ENCODE results near the gene FABP3.
A peak's percentile ranks its signal among the peaks of the same experiment; 100 is the strongest.

Gene FABP3

DNA sequence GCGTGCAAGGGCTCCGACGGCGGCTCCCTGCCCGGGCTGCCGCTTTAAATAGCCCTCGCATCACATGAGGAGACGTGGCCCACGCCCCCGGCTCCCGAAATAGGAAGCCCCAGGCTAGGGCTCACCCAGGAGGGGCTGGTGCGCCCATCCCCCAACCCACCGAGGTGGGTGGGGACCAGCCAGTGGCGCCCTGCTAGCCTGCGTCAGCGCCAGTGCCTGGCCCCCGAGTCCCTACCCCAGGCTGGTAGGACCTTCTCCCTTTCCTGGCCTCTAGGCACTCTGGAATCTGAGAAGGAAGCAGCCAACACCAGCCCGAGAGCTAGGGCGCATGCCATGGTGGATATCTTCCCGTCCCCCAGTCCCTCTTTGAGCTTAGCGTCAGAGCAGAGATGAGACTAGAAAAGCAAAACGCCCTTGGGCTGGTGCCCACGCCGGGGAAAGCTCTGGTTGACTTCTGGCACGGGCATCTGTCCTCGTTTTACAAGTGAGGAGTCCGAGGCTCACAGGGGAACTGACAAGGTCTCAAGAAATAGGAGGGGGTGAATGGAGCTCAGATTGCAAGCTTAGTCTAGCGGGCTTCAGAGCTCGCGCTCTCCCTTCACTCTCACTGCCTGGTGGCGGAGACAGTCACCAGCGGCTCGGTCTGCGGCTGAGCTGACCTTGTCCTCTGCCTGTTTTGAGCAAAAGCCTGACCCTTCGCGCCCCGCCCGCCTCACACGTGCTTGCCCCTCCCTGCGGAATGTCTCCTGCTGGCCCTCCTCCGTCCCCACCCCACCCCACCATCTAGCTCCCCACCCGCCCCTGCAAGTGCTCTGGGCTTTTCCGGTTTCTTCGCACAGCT, at the start of gene FABP3:
Gene FABP3, minus strand, starts transcription at position 21 of the 841 bp plus-strand sequence. CDS start 62 bp downstream, outside the sequence.
- DNase-seq = peak; percentile 42
- peak; percentile 55 for ATAC-seq

DNA sequence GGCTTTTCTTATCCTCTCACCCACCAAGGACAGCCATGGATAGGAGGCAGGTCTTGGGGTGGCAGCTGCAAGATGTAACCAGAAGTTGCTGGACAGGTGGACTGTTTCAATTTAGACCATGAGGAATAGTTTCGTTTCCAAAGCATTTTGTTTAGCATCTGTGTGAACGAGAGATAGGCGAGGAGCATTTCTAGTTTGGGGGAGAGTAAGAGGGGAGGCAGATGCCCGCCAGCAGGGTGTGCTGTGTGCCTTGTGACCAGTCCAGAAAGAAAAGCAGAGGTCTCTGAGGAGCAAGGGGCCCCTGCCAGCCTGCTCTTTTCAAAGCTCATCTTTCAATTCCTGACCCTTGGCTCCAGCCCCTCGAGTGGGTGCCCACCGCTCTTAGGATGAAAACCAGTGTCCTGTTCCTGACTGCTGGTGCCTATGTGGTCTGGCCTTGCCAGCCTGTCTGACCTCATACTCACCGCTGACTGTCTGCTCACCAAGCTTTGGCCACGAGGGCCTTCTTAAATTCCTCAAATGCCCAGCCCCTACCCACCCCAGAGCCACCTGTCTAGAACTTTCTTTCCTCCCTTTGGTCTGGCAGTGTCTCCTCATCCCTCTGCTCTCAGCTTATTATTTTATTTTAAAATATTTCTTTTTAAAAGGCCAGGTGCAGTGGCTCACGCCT, 48.6 kb upstream of the FABP3 start:
- ATAC-seq = no peak
- no peak for DNase-seq

GRCh38 chr1:31420716-31421115, 47.8 kb upstream of the FABP3 start:
- DNase-seq (no peak), ATAC-seq (no peak)

GRCh38 chr1:31418626-31419323, 45.9 kb upstream of the FABP3 start:
- DNase-seq = no peak
- ATAC-seq = peak; percentile 51

DNA sequence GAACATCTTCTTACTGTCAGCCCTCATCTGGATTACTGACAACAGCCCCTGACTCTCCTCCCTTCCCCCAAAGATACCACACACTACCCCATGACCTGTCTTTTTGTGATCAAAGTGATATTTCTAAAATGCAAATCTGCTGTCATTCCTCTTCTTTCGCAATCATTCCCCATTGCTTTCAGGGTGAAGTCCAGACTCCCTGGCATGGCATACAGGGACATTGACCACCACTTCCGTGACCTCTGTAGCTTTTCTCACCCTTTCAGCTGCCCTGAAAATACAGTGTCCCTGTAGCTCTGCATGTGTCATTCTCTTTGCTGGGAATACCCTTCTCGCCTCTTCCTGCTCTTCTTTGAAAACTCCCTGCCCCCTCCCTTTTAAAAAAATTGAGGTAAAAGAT, 44.3 kb upstream of the FABP3 start:
- DNase-seq = no peak
- ATAC-seq = no peak

DNA sequence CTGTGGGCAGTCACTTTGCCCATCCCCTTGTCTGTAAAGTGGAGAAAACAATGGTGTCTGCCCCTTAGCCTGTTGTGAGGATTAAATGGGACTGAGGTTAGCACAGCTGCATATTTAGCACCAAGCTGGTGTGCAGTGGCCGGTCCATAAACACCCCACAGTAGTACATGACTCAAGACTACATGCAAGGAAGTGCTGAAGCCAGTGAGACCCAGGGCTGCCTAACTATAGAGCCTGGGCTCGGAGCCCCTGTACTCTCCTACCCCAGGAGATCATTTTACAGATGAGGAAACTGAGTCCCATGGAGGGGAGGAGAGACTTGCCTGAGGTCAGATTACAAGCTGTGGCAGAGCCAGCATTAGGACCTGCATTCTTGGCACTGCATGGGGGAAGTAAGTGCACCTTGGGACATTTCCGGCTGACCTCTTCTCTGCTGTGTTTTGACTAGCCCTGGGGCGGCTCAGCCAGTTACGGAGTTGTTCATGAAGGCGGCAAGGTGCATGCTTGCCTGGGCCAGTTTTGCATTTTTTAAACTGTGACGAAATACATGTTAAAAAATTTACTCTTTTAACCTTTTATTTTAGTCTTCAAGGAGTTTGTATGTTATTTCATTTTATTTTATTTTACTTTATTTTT, 43.3 kb upstream of the FABP3 start:
- no peak for ATAC-seq
- DNase-seq = no peak

DNA sequence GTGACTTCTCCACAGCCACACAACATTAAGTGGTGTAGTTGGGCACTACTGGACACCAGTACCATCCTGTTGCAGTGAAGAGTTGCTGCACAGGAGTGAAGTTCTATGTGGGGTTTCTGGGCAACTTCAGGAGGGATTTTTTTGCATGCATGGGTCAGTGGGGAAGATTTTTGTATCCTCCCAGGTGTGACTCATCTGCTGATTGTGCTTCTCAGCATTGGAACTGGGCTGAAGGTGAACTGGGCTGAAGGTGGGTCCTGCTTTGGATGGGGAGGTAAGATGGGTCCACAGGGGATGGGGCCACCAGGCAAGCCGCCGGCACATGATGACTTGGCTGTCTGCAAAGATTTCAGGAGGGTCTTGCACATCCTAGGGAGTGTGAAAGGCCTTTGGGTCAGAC, 42.8 kb upstream of the FABP3 start:
- ATAC-seq (no peak), DNase-seq (no peak)

- DNase-seq (no peak), ATAC-seq (no peak)
Observed at GRCh38 chr1:31414980-31415370, 42.1 kb upstream of the FABP3 start.

- DNase-seq (peak; percentile 19), ATAC-seq (peak; percentile 34)
Observed at GRCh38 chr1:31413405-31414001, 40.6 kb upstream of the FABP3 start.

GRCh38 chr1:31412732-31413404, 40.0 kb upstream of the FABP3 start, which contains the start of gene SERINC2:
Gene SERINC2 (plus strand): TSS chr1:31413213. CDS start chr1:31413266, 53 bp downstream.
- DNase-seq = peak; percentile 17
- peak; percentile 33 for ATAC-seq

DNA sequence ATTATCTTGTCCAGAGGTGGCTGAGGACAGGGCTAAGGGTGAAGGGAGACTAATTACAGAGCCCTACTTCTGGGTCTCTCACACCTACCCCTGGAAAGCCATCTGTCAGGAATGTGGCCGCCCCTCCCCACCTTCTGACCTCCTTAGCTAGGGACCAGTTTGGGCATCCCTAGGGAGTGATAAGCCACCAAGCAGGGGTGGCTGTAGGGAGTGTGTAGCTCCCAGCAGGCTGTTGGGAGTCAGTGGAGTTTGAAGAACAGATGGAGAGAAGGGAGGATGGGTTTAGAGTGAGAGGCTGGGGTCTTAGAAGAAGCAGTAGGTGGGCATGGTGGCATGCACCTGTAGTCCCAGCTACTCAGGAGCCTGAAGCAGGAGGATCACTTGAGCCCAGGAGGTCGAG, 39.3 kb upstream of the FABP3 start:
- DNase-seq (no peak), ATAC-seq (no peak)

GRCh38 chr1:31410871-31411270, 38.0 kb upstream of the FABP3 start:
- ATAC-seq (no peak), DNase-seq (no peak)

DNA sequence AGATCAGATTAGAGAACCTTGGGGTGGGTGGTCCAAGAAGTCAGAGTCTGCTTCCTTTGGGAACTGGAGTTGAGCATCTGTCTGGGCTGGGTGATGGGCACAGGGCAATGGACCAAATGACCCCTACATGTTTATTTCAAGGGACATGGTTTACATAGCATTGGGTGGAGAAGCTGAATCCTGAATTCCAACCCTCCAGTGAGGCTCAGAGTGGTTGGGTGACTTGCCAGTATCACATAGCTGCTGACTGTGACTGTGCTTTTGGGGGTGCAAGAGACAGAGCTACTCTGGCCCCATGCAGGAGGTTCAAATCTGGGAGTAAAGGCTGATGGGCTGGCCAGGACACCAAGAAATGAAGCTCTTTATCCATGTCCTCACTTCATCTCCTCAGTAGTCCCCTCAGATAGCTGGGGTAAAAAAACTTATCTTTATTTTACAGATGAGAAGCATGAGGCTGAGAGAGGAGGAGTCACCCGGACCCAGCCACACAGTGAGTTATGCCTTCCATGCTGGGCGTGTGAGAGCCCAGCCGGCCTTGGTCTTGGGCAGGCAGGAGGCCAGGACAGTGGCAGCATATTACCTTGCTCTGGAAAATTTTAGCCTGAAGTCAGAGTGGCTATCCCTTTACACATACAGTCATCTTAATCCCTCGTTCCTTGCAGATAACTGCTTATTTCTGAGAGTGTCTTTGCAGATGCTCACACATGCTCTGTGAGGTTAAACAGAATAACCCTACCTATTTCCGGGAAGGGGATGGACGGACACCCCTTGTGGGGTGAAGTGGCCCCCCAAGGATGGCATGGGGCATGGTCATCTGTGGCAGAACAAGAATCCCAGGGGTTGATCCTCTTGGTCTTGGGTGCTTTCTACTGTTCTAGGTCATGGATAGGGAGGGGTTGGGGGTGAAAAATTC, 37.3 kb upstream of the FABP3 start:
- no peak for ATAC-seq
- no peak for DNase-seq

DNA sequence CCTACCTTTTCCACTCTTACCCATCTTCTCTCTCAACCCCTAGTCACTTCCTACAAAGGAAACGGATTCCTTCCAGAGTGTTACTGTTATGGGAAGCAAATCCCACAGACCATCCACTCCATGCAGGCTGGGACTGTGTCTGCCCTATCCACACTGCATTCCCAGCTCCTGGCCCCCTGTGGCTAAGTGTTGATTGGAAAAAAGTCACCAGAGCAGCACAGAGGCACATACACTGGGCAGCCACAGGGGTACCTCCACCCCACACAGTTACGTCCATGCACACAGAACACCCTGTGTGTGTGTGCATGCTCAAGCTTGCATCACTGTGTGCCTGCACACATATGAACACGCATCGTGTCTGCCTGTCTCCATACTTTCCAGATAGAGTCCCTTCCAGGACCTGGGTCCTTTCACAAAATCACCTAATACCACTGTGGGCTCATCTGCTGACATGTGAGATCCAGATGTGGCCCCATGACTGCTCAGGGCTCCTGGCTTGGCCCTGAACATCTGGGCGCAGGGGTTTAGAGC, 36.0 kb upstream of the FABP3 start:
- ATAC-seq (no peak), DNase-seq (no peak)

DNA sequence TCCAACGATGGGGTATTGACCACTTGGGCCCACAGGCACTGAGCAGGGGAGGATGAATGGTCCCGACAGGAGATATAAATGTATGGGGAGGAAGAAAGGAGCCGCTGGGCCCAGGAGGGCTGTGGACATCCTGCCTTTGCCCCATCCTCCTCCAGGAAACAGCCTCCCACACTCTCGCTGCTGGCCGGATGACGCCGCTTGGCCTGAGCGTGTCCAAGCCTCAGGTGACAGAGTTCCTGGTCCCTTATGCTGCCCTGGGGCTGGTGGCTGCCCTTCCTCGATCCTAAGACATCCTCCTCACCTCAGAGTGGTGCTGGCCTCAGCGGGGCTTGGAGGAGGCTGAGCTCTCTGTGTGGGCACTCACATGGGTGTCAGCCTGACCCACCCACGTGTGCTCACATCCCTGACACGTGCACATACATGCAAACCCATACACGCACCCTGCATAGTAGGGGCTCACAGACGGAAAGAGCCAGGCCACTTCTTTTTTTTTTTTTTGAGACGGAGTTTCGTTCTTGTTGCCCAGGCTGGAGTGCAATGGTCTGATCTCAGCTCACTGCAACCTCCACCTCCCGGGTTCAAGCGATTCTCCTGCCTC, 34.3 kb upstream of the FABP3 start:
- DNase-seq (no peak), ATAC-seq (no peak)

- no peak for DNase-seq
- ATAC-seq = no peak
Observed at GRCh38 chr1:31405578-31406245, 32.8 kb upstream of the FABP3 start.

DNA sequence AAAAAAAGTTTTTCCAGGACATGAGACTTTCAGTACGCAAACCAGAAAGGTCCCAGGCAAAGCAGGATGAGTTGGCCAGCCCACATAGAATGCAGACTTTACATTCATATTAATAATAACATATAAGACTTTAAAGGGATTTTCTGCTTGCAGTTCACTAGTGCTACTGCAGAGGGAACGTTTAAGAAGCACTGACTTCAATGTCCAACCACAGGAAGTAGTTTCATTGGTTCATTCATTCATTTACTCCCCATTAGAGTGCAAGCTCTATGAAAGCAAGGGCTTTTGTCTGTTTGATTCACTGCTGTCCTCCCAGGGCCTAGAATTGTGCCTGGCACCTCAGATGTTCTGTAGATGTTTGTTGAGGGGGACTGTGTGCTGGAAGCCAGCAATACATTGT, 28.4 kb upstream of the FABP3 start:
- no peak for DNase-seq
- no peak for ATAC-seq

- ATAC-seq (no peak), DNase-seq (no peak)
Observed at GRCh38 chr1:31400393-31400792, 27.5 kb upstream of the FABP3 start.

GRCh38 chr1:31399976-31400375, 27.1 kb upstream of the FABP3 start:
- no peak for ATAC-seq

More at GRCh38 chr1:31399976-31400375, 27.1 kb upstream of the FABP3 start:
- DNase-seq = no peak

All from stimulated activated naive CD8-positive, alpha-beta T cell treated with anti-CD3 and anti-CD28 coated beads, Interleukin-15, Interleukin-2, amounts not matched to agents 100 U/mL and 50 U/mL, for 24 hours (primary cell).